GM12891 (cell line): ENCODE results near the gene MAP2K1.
A peak's percentile ranks its signal among the peaks of the same experiment; 100 is the strongest.

Source experiments
- DNase-seq: peaks from one replicate; pipeline ENCODE4 v3.0.0; 2011; ENCODE audit warnings: low spot score; ENCODE audit not compliant: insufficient read length
- FAIRE-seq: peaks from 2 replicates; lab custom pipeline; 2011; peaks lifted over from hg19 to GRCh38; lab: Jason Lieb, UNC
- PAX5 ChIP-seq: IDR thresholded peaks from 2 replicates; pipeline ENCODE4 v1.6.1; 2011; ENCODE audit warnings: low read length, moderate library complexity, mild to moderate bottlenecking; ENCODE audit not compliant: insufficient read depth, severe bottlenecking
- POLR2A ChIP-seq: IDR thresholded peaks from 2 replicates; pipeline ENCODE4 v1.6.1; 2011; ENCODE audit warnings: low read depth, low read length, control low read depth
- POLR2AphosphoS5 ChIP-seq: IDR thresholded peaks from 2 replicates; pipeline ENCODE4 v1.6.1; 2011; ENCODE audit warnings: low read depth, low read length, control low read depth
- POU2F2 ChIP-seq: IDR thresholded peaks from 2 replicates; pipeline ENCODE4 v1.6.1; 2011; ENCODE audit warnings: low read depth, mild to moderate bottlenecking, control low read depth, low read length, moderate library complexity
- SPI1 ChIP-seq: IDR thresholded peaks from 2 replicates; pipeline ENCODE4 v1.6.1; 2011; ENCODE audit warnings: low read depth, low read length, control low read depth
- TAF1 ChIP-seq: IDR thresholded peaks from 2 replicates; pipeline ENCODE4 v1.6.1; 2011; ENCODE audit warnings: low read depth, low read length, control low read depth

Gene MAP2K1

GRCh38 chr15:66394472-66394871, 7.8 kb downstream of the MAP2K1 start:
- no peak for TF ChIP-seq SPI1
- no peak for TF ChIP-seq TAF1
- no peak for TF ChIP-seq POLR2AphosphoS5
- TF ChIP-seq POU2F2: no peak
- no peak for TF ChIP-seq PAX5
- TF ChIP-seq POLR2A: no peak
- FAIRE-seq: no peak
- DNase-seq: no peak

DNA sequence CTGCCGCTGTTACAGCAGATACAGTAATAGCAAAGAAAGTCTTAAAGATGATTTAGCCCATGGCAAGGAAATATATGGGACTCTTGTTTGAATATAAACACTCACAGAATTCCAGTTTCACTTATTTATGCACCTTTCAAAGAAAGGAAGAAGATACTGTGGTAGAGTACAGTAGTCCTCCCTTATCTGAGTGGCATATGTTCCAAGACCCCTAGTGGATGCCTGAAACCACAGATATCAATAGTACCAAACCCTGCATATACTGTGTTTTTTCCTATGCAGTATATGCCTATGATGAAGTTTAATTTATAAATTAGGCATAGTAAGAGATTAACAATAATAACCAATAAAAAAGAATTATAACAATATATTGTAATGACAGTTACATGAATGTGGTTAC, 8.2 kb downstream of the MAP2K1 start:
- TF ChIP-seq TAF1 (no peak), POLR2A (no peak), PAX5 (no peak), SPI1 (no peak), POLR2AphosphoS5 (no peak), POU2F2 (no peak)
- DNase-seq (no peak), FAIRE-seq (no peak)

- TF ChIP-seq TAF1: no peak
- TF ChIP-seq POU2F2: no peak
- TF ChIP-seq POLR2AphosphoS5: no peak
- no peak for TF ChIP-seq PAX5
- TF ChIP-seq SPI1: no peak
- FAIRE-seq: no peak
- DNase-seq: no peak
Observed at GRCh38 chr15:66399276-66399675, 12.6 kb downstream of the MAP2K1 start.

GRCh38 chr15:66400351-66400774, 13.7 kb downstream of the MAP2K1 start:
- no peak for DNase-seq
- FAIRE-seq: no peak
- TF ChIP-seq TAF1 (no peak), POU2F2 (no peak), POLR2A (no peak), PAX5 (no peak), POLR2AphosphoS5 (no peak), SPI1 (no peak)

- DNase-seq (no peak), FAIRE-seq (peak; percentile 85)
- TF ChIP-seq POU2F2 (peak; percentile 83; the same call in 1 of the 2 replicates), POLR2AphosphoS5 (no peak), SPI1 (0 out of 2 replicates have a peak, but pooled peaks have one; percentile 1)
Observed at GRCh38 chr15:66401130-66402021, 14.7 kb downstream of the MAP2K1 start.

GRCh38 chr15:66402761-66403284, 16.1 kb downstream of the MAP2K1 start:
- no peak for TF ChIP-seq POLR2A
- no peak for TF ChIP-seq TAF1
- no peak for TF ChIP-seq SPI1
- TF ChIP-seq POLR2AphosphoS5: no peak
- TF ChIP-seq PAX5: no peak
- TF ChIP-seq POU2F2: no peak
- FAIRE-seq (peak; percentile 26), DNase-seq (no peak)

DNA sequence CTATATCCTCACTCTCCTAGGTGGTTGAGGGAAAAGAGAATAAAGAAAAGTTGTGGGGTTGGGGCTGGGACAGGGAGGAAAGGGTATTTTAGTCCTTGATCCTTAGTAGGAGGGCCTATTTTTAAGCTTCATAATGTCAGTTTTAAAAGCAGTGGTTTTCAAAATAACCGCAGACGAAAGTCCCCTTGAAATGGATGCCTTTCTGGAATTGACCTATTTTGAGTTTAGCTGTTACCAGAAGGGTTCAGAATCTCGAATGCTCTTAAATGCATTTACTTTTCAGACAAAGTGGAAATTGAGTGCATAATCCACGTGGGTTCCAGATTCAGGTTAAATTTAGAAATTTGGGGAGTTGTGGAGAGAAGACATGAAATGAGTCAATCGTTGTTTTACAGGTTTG, 16.6 kb downstream of the MAP2K1 start:
- no peak for DNase-seq
- no peak for TF ChIP-seq POLR2AphosphoS5
- no peak for TF ChIP-seq POU2F2
- no peak for TF ChIP-seq POLR2A
- TF ChIP-seq PAX5: no peak
- no peak for TF ChIP-seq SPI1
- TF ChIP-seq TAF1: no peak
- FAIRE-seq: no peak

DNA sequence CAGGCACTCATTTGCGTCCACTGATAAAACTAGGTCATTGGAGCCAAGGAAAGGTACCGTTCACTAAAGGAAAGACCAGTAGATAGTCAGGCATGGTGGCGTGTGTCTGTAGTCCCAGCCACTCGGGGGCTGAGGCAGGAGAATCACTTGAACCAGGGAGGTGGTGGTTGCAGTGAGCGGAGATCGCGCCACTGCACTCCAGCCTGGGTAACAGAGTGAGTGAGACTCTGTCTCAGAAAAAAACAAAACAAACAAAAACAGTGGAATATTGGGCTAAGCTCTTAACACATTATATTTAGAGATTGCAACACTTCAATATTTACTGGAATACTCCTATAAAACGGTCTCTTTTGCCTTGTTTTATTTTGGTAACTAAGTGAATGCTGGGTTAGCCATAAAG, 17.4 kb downstream of the MAP2K1 start:
- TF ChIP-seq POLR2AphosphoS5: no peak
- TF ChIP-seq PAX5: no peak
- no peak for TF ChIP-seq TAF1
- no peak for TF ChIP-seq POU2F2
- TF ChIP-seq POLR2A: no peak
- TF ChIP-seq SPI1: no peak
- no peak for FAIRE-seq
- no peak for DNase-seq

- DNase-seq: no peak
- no peak for TF ChIP-seq POLR2A
- TF ChIP-seq SPI1: peak; percentile 36; the same call in 1 of the 2 replicates
Observed at GRCh38 chr15:66404532-66404931, 17.8 kb downstream of the MAP2K1 start.

GRCh38 chr15:66405007-66405406, 18.3 kb downstream of the MAP2K1 start:
- no peak for FAIRE-seq
- TF ChIP-seq POLR2AphosphoS5: no peak
- no peak for TF ChIP-seq POU2F2
- no peak for TF ChIP-seq SPI1
- TF ChIP-seq PAX5: no peak
- no peak for TF ChIP-seq POLR2A
- TF ChIP-seq TAF1: no peak
- DNase-seq: no peak

More at GRCh38 chr15:66404532-66404931, 17.8 kb downstream of the MAP2K1 start:
- no peak for FAIRE-seq
